Adrenal gland (tissue), 12 donors: ENCODE results near the gene FHIT. TPM values are rescaled to one million over a fixed set of nuclear protein-coding genes. Genes with fewer than 3 reads are reported as not detected.

Experiments
- DNase-seq, 7 donors: peaks; one replicate each; pipeline ENCODE4 v3.0.0-alpha.2; 2019 to 2020
- H3K27ac ChIP-seq, 5 donors: fragments of 200-600 bp; sonication (generic) in 4 of 5; 1 replicate in 3 of 5; 2 replicates in 2 of 5; pipeline versions ENCODE4 v1.5.1 to v1.8.0; 2016 to 2020; ENCODE audit warnings: mild to moderate bottlenecking in 1 of 5
- H3K27me3 ChIP-seq: fragments of 200-600 bp; 2 replicates; pipeline ENCODE4 v1.8.0; 2021
- H3K36me3 ChIP-seq, 2 donors: fragments of 200-600 bp; replicated peaks in 1 of 2; 1 replicate in 1 of 2; 2 replicates in 1 of 2; pipeline versions ENCODE4 v1.5.1 to v1.8.0; 2018 to 2022
- H3K4me1 ChIP-seq, 2 donors: fragments of 200-600 bp; replicated peaks in 1 of 2; 1 replicate in 1 of 2; 2 replicates in 1 of 2; pipeline versions ENCODE4 v1.5.1 to v1.8.0; 2018 to 2021
- H3K4me3 ChIP-seq, 4 donors: fragments of 200-600 bp; sonication (generic) in 3 of 4; one replicate each; pipeline ENCODE4 v1.5.1; 2016 to 2018
- H3K9me3 ChIP-seq, 3 donors: fragments of 200-600 bp; sonication (generic) in 1 of 3; replicated peaks in 1 of 3; 1 replicate in 2 of 3; 2 replicates in 1 of 3; pipeline versions ENCODE4 v1.5.1 to v1.8.0; 2016 to 2021
- POLR2A ChIP-seq, 2 donors: fragments of 450-650 bp; IDR thresholded peaks; one replicate each; pipeline ENCODE4 v1.6.1; 2017; ENCODE audit warnings: antibody characterized with exemption in 2 of 2, mild to moderate bottlenecking in 2 of 2, moderate library complexity in 1 of 2
- WGBS, 4 donors: extraction: QIAGEN DNeasy Blood & Tissue Kit in 2 of 4; methylation state at CpG; one replicate each; pipeline versions ENCODE4 v1.1.5 to v1.1.7; 2013 to 2017; 5-methylcytosine and 5-hydroxymethylcytosine counted together
- intact Hi-C, 2 donors: fragments of 100-400 bp; cut with DNase I; formaldehyde crosslinking; loops; one replicate each; pipeline versions ENCODE4 v1.14.1 to v1.15.0; 2022 to 2023
- polyA plus RNA-seq, 3 donors: library from polyadenylated mRNA; stranded (reverse); fragments of 200-250 nt in 2 of 3; fragments of 350-450 nt in 1 of 3; fragmentation: Illumina TruSeq in 1 of 3; extraction: RNeasy Lipid Tissue Mini Kit (QIAGEN cat#74804) in 1 of 3; gene quantifications; one replicate each; pipeline ENCODE4 v1.2.3, GENCODE V29; 2013 to 2014
- total RNA-seq, 9 donors: library from RNA; depleted of rRNA in 4 of 9; stranded (reverse); fragments of >200 nt in 4 of 9; fragments of 120-200 nt in 1 of 9; fragmentation: NEBNext Ultra II Directional in 1 of 9; extraction: Animal tissue kit (Norgen Biotek cat#: 25700) in 1 of 9; gene quantifications; one replicate each; pipeline versions ENCODE4 v1.1.0 to v1.2.4, GENCODE V29; 2013 to 2023
- TF ChIP-seq, protein P1 (sequence below), 6 experiments: fragments of 450-650 bp in 4 of 6; fragments of 200-600 bp in 2 of 6; sonication (generic) in 1 of 6; IDR thresholded peaks; 1 replicate in 5 of 6; 2 replicates in 1 of 6; pipeline versions ENCODE4 v1.5.1 to v1.8.0; 2016 to 2021; ENCODE audit warnings: antibody characterized with exemption in 6 of 6, mild to moderate bottlenecking in 2 of 6, moderate library complexity in 1 of 6
- donor health status: healthy with polysubstance abuse.
- donor health status: Bipolar disorder and iron deficiency.
- donor health status: DM: yes; HTN: yes; CAD: no.
- donor health status: DM: no; HTN: no; CAD: no.
- donor health status: DM: no; HTN: no; CAD: no.
- donor health status: DM: yes; HTN: yes; CAD: no.

Gene FHIT
- total and polyA plus RNA-seq, 12 donors, result 14.1 to 43.9 (median 28.8) TPM

DNA sequence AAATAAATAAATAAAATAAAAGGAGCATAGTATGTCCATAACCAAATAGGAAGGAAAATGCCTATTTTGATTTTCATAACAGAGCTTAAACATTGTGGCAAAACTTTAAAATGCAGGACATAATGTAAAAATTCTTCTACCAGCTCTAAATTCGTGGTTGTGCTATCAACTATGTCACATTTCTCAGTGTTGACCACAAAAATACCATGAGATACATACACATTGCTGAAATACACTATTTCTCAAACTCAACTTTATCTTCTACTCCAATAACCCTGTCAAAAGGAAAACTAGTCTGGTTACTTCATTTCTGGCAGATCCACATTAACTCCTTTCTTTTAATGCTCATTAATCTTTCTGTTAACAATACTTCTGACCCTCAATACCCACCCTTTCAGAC lies 523.2 kb downstream of the FHIT start:
- Histone ChIP-seq H3K4me3 (no peak overlapping the region), H3K27ac (no peak overlapping the region), H3K36me3 (no peaks in the 10 kb centered on the region), H3K4me1 (no peaks in the 10 kb centered on the region), H3K9me3 (no peaks in the 10 kb centered on the region), H3K27me3 (no peaks in the 10 kb centered on the region)
- intact Hi-C loops, result no loop called here
- no peak for TF ChIP-seq POLR2A (IDR thresholded peaks at IDR 0.05)
- TF ChIP-seq, protein P1, sequence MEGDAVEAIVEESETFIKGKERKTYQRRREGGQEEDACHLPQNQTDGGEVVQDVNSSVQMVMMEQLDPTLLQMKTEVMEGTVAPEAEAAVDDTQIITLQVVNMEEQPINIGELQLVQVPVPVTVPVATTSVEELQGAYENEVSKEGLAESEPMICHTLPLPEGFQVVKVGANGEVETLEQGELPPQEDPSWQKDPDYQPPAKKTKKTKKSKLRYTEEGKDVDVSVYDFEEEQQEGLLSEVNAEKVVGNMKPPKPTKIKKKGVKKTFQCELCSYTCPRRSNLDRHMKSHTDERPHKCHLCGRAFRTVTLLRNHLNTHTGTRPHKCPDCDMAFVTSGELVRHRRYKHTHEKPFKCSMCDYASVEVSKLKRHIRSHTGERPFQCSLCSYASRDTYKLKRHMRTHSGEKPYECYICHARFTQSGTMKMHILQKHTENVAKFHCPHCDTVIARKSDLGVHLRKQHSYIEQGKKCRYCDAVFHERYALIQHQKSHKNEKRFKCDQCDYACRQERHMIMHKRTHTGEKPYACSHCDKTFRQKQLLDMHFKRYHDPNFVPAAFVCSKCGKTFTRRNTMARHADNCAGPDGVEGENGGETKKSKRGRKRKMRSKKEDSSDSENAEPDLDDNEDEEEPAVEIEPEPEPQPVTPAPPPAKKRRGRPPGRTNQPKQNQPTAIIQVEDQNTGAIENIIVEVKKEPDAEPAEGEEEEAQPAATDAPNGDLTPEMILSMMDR (IDR thresholded peaks at IDR 0.05), result no peak
- DNase-seq, result no peak
- 65 to 74% (median 73%) methylated on average over 1 of the region's 1 CpG for WGBS, 4 donors

DNA sequence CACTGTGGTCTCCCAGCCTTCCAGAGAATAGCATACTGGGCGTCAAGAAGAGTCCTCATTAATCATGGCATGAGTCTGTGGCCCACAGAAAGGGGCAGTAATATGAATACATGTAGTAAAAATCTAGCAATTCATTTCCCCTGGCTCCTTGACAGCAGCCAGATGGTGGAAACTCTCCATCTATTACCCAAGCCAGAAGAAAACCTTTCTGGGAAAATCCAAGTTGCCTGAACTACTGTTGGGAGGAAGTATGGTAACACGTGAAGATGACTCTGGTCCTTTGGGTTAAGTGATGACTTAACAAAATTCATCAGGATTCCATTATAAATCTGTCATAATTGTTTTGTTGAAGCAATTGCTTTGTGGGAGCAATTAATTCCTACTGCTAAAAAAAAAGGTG lies 530.5 kb downstream of the FHIT start:
- no peak overlapping the region for H3K4me3 ChIP-seq
- no peak for DNase-seq
- H3K27ac ChIP-seq, result no peak overlapping the region
- 69 to 89% (median 73%) methylated on average over 2 of the region's 2 CpGs for WGBS, 4 donors
- no peaks in the 10 kb centered on the region for H3K9me3 ChIP-seq
- H3K4me1 ChIP-seq, result no peaks in the 10 kb centered on the region
- intact Hi-C loops, result no loop called here
- no peak for TF ChIP-seq POLR2A (IDR thresholded peaks at IDR 0.05)
- TF ChIP-seq, protein P1 (IDR thresholded peaks at IDR 0.05), result no peak
- no peaks in the 10 kb centered on the region for H3K36me3 ChIP-seq
- H3K27me3 ChIP-seq, result no peaks in the 10 kb centered on the region

DNA sequence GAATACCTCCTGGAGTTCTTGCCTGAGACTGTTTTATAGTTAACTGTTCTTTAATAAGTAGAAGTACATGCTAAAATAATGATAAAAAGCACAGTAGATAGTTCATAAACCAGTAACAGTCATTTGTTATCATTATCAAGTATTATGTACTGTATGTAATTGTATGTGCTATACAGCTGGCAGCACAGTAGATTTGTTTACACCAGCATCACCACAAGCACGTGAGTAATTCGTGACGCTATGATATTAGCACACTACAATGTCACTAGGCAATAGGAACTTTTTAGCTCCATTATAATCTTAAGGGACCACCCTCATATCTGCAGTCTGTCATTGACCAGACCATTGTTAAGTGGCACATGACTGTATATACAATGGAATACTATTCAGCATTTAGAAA lies 534.7 kb downstream of the FHIT start:
- no peak overlapping the region for H3K4me3 ChIP-seq
- no peaks in the 10 kb centered on the region for H3K9me3 ChIP-seq
- TF ChIP-seq, protein P1 (IDR thresholded peaks at IDR 0.05), result no peak
- no peak for TF ChIP-seq POLR2A (IDR thresholded peaks at IDR 0.05)
- no peaks in the 10 kb centered on the region for H3K27me3 ChIP-seq
- no peaks in the 10 kb centered on the region for H3K4me1 ChIP-seq
- intact Hi-C loops, result no loop called here
- DNase-seq, result no peak
- 95 to 98% (median 96%) methylated on average over 3 of the region's 3 CpGs for WGBS, 4 donors
- H3K36me3 ChIP-seq, result no peaks in the 10 kb centered on the region
- no peak overlapping the region for H3K27ac ChIP-seq

DNA sequence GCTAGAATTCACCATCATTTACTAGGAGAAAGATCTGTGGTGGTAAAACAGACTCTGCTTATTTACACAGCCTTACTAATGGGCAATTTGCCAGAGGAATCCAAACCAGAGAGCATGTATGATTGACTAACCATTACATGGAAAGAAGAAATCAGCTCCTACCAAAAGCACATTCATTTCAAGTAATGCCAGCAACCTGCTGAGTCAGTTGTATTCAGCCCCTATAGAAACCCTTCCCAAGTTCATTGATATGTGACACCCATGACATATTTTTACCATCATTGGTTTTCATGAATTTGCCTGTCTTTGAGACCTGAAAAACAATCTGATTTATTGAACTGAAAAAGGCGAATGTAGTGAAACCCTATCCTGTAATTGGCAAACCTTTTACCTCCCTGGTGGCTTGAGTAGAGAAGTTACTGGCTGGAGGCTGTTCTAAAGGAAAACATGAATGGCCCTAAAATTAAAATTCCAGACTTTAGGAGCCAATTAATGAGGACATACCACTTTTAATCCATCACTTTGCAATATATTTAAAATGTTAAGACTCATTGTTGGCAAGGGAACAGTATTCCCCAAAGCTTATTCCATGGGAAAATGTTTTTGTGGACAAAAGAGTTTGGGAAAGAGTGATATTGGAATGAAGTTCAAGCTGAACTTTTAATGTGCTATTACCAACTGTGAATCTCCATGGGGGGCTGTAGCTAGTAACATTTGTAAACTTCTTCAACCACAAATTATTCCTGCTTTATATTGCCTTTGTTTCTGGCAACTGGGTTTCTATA lies 542.9 kb downstream of the FHIT start:
- intact Hi-C loops, result no loop called here
- Histone ChIP-seq H3K4me3 (no peak overlapping the region), H3K4me1 (no peaks in the 10 kb centered on the region), H3K9me3 (no peaks in the 10 kb centered on the region), H3K27me3 (no peaks in the 10 kb centered on the region), H3K36me3 (no peaks in the 10 kb centered on the region), H3K27ac (no peak overlapping the region)
- WGBS, 4 donors, result 49 to 71% (median 61%) methylated on average over 1 of the region's 1 CpG
- no peak for DNase-seq
- no peak for TF ChIP-seq POLR2A (IDR thresholded peaks at IDR 0.05)
- TF ChIP-seq, protein P1 (IDR thresholded peaks at IDR 0.05), result no peak
